Stomach (tissue), 9 donors: ENCODE results near the gene FIZ1. TPM values are rescaled to one million over a fixed set of nuclear protein-coding genes. Genes with fewer than 3 reads are reported as not detected.

ENCODE experiments used
- DNase-seq, 2 donors: peaks; one replicate each; pipeline versions ENCODE4 v3.0.0 to v3.0.0-alpha.2; 2013 to 2019
- H3K27ac ChIP-seq, 5 donors: fragments of 200-600 bp in 4 of 5; sonication (generic) in 4 of 5; one replicate each; pipeline ENCODE4 v1.5.1; 2013 to 2019; ENCODE audit warnings: mild to moderate bottlenecking in 1 of 5, moderate library complexity in 1 of 5
- H3K27me3 ChIP-seq, 3 donors: fragments of 200-600 bp; sonication (generic); one replicate each; pipeline ENCODE4 v1.5.1; 2017 to 2019; ENCODE audit warnings: mixed run types in 1 of 3
- H3K36me3 ChIP-seq, 4 donors: fragments of 200-600 bp; sonication (generic); 1 replicate in 3 of 4; 2 replicates in 1 of 4; pipeline ENCODE4 v1.5.1; 2016 to 2019
- H3K4me1 ChIP-seq, 4 donors: fragments of 200-600 bp; sonication (generic); one replicate each; pipeline ENCODE4 v1.5.1; 2016 to 2019
- H3K4me3 ChIP-seq, 4 donors: fragments of 200-600 bp; sonication (generic) in 3 of 4; one replicate each; pipeline ENCODE4 v1.5.1; 2016 to 2019; ENCODE audit warnings: mild to moderate bottlenecking in 1 of 4
- H3K9me3 ChIP-seq, 4 donors: fragments of 200-600 bp; sonication (generic); one replicate each; pipeline ENCODE4 v1.5.1; 2016 to 2019
- CTCF ChIP-seq, 7 experiments: fragments of 450-650 bp in 4 of 7; fragments of 200-600 bp in 3 of 7; sonication (generic) in 3 of 7; IDR thresholded peaks; one replicate each; pipeline ENCODE4 v1.5.1; 2016 to 2019; ENCODE audit warnings: antibody characterized with exemption in 7 of 7, control low read depth in 2 of 7, mild to moderate bottlenecking in 1 of 7
- EP300 ChIP-seq: sonication (generic); formaldehyde crosslinking; IDR thresholded peaks from one replicate; pipeline ENCODE4 v1.6.1; 2017; ENCODE audit warnings: antibody characterized with exemption
- POLR2A ChIP-seq, 4 donors: fragments of 450-650 bp; IDR thresholded peaks; one replicate each; pipeline ENCODE4 v1.6.1; 2016; ENCODE audit warnings: antibody characterized with exemption in 4 of 4, control low read depth in 2 of 4, mild to moderate bottlenecking in 1 of 4, moderate library complexity in 1 of 4
- POLR2AphosphoS5 ChIP-seq, 3 donors: sonication (generic); formaldehyde crosslinking; IDR thresholded peaks; one replicate each; pipeline ENCODE4 v1.6.1; 2016; ENCODE audit warnings: antibody characterized with exemption in 3 of 3
- WGBS, 5 donors: extraction: QIAGEN DNeasy Blood & Tissue Kit in 3 of 5; methylation state at CpG; one replicate each; pipeline versions ENCODE4 v1.1.5 to v1.1.7; 2013 to 2018; 5-methylcytosine and 5-hydroxymethylcytosine counted together
- intact Hi-C: fragments of 100-400 bp; cut with DNase I; formaldehyde crosslinking; loops from one replicate; pipeline ENCODE4 v1.15.1; 2023; ENCODE audit warnings: low total_unique reads
- polyA plus RNA-seq, 3 donors: library from polyadenylated mRNA; stranded (reverse); fragments of 200-250 nt; gene quantifications; one replicate each; pipeline ENCODE4 v1.2.3, GENCODE V29; 2013
- total RNA-seq, 5 donors: library from RNA; depleted of rRNA; stranded (reverse); fragments of >200 nt; gene quantifications; one replicate each; pipeline versions ENCODE4 v1.1.0 to v1.2.3, GENCODE V29; 2014 to 2016
- donor health status: healthy with polysubstance abuse.
- donor health status: Bipolar disorder and iron deficiency.
- donor health status: healthy.

FIZ1 gene
- total and polyA plus RNA-seq, 8 donors = 4.0 to 16.8 (median 8.7) TPM; not detected in 1

- WGBS, 5 donors = 45 to 59% (median 52%) methylated on average over 7 of the region's 7 CpGs
- no peak for TF ChIP-seq POLR2AphosphoS5 (IDR thresholded peaks at IDR 0.05)
- TF ChIP-seq EP300 = no peak
- no peak for TF ChIP-seq CTCF (IDR thresholded peaks at IDR 0.05)
- TF ChIP-seq POLR2A (IDR thresholded peaks at IDR 0.05) = no peak
- Histone ChIP-seq H3K27ac (no peak overlapping the region), H3K36me3 (peaks cover 6 to 34% (median 29%) of the 10 kb centered on the region in 4 donors), H3K4me1 (peaks cover 17 to 28% (median 24%) of the 10 kb centered on the region in 4 donors), H3K4me3 (no peak overlapping the region), H3K9me3 (no peaks in the 10 kb centered on the region), H3K27me3 (peaks cover 0 to 15% (median 0%) of the 10 kb centered on the region in 3 donors)
- intact Hi-C loops = no loop called here
- DNase-seq = no peak
Observed at GRCh38 chr19:55590109-55590508, 9.2 kb downstream of the FIZ1 start.

GRCh38 chr19:55588738-55589137 is 10.6 kb downstream of the FIZ1 start:
- peaks cover 3 to 24% (median 19%) of the 10 kb centered on the region in 4 donors for H3K36me3 ChIP-seq
- TF ChIP-seq EP300 (no peak), POLR2A (IDR thresholded peaks at IDR 0.05) (no peak), POLR2AphosphoS5 (IDR thresholded peaks at IDR 0.05) (no peak), CTCF (IDR thresholded peaks at IDR 0.05) (no peak)
- no peaks in the 10 kb centered on the region for H3K9me3 ChIP-seq
- no peak for DNase-seq
- H3K4me3 ChIP-seq = no peak overlapping the region
- intact Hi-C loops = no loop called here
- H3K27me3 ChIP-seq = peaks cover 0 to 15% (median 0%) of the 10 kb centered on the region in 3 donors
- H3K27ac ChIP-seq = no peak overlapping the region
- 90 to 96% (median 94%) methylated on average over 8 of the region's 8 CpGs for WGBS, 5 donors
- H3K4me1 ChIP-seq = peaks cover 17 to 28% (median 24%) of the 10 kb centered on the region in 4 donors

GRCh38 chr19:55586976-55587668 is 12.2 kb downstream of the FIZ1 start:
- TF ChIP-seq POLR2AphosphoS5 (IDR thresholded peaks at IDR 0.05) (peak in 2 of 3 donors; percentile 36 to 67), POLR2A (IDR thresholded peaks at IDR 0.05) (no peak)
- Histone ChIP-seq H3K9me3 (no peaks in the 10 kb centered on the region), H3K4me1 (peaks cover 20 to 35% (median 29%) of the 10 kb centered on the region in 4 donors), H3K27ac (peak overlapping the region; percentile 42 to 84 (median 68)), H3K27me3 (peaks cover 0 to 15% (median 0%) of the 10 kb centered on the region in 3 donors), H3K36me3 (peaks cover under 1 to 7% (median 5%) of the 10 kb centered on the region in 4 donors), H3K4me3 (peak overlapping the region; percentile 35 to 48 (median 36))
- intact Hi-C loops = no loop called here
- WGBS, 5 donors = 0 to 1% (median 1%) methylated on average over 28 to 40 of the region's 40 CpGs
- DNase-seq = peak; percentile 98 to 99

GRCh38 chr19:55585658-55586339 is 13.5 kb downstream of the FIZ1 start:
- H3K4me1 ChIP-seq = peaks cover 31 to 48% (median 41%) of the 10 kb centered on the region in 4 donors
- H3K9me3 ChIP-seq = no peaks in the 10 kb centered on the region
- DNase-seq = peak; percentile 76 to 95
- H3K27ac ChIP-seq = peak overlapping the region; percentile 42 to 84 (median 81)
- no peaks in the 10 kb centered on the region for H3K36me3 ChIP-seq
- peaks cover 0 to 15% (median 0%) of the 10 kb centered on the region in 3 donors for H3K27me3 ChIP-seq
- H3K4me3 ChIP-seq = peak overlapping the region; percentile 36 to 48 (median 38)
- TF ChIP-seq POLR2AphosphoS5 (IDR thresholded peaks at IDR 0.05) (no peak), CTCF (IDR thresholded peaks at IDR 0.05) (no peak), EP300 (no peak), POLR2A (IDR thresholded peaks at IDR 0.05) (no peak)
- intact Hi-C loops = no loop called here
- 2 to 4% (median 3%) methylated on average over 26 to 36 of the region's 36 CpGs for WGBS, 5 donors
